ENCODE data around the gene ST3GAL4. TPM values are rescaled to one million over a fixed set of nuclear protein-coding genes. Genes with fewer than 3 reads are reported as not detected.
A peak's percentile ranks its signal among the peaks of the same experiment; 100 is the strongest.

Gene ST3GAL4
- total and polyA plus RNA-seq, 4 donors = 25.4 to 36.3 (median 28.2) TPM

DNA sequence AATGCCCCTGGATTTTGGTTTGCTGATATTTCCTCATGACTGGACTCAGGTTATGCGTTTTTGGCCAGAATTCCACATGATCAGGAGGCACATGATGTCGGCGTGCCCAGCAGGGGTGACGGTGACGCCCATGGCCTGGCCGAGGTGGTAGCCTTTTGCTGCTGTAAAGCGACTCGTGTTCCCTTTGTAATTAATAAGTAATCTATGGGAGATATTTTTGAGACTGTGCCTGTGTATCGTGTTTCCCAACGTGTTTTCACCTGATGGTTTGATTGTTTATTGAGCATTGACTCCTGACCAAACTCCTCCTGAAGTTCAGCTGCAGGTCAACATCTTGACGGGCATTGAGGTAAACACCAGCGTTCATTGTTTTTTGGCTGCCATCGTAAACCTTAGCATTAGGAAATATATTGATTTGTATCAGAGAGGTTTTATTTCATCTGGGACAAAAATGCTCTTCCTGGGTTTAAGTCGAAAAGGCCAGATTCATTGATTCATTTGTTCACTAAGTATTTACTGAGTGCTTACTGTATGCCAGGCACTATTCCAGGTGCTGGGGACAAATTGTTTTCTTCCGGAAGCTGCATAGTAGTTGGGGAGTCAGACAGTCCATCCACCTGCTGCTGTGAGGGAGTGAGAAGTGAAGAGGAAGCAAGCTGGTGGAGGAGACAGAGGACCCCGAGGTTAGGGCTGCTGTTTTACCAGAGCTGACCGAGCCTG, 28.0 kb upstream of the ST3GAL4 start:
- H3K4me3 ChIP-seq (ENCODE audit: low read length in 2 of 2) = no peak overlapping the region
- intact Hi-C loops (cut with DNase I) = no loop called here
- H3K36me3 ChIP-seq (ENCODE audit: control insufficient read depth in 1 of 2, insufficient read depth in 2 of 2, low read length in 1 of 2) = peaks cover 0 to 2% of the 10 kb centered on the region in 2 donors
- no peaks in the 10 kb centered on the region for H3K27me3 ChIP-seq (ENCODE audit: control insufficient read depth in 1 of 2, insufficient read depth in 2 of 2, low read length in 1 of 2)
- no peak for ATAC-seq (ENCODE audit: low FRiP score)
- H3K27ac ChIP-seq (ENCODE audit: low read depth in 1 of 2, low read length in 2 of 2) = no peak overlapping the region
- no peaks in the 10 kb centered on the region for H3K4me1 ChIP-seq (ENCODE audit: control insufficient read depth in 1 of 2, insufficient read depth in 2 of 2, low read length in 2 of 2)
- DNase-seq = peak; percentile 12 to 36
- H3K9me3 ChIP-seq (ENCODE audit: control insufficient read depth, low read length) = no peaks in the 10 kb centered on the region
- 91 to 92% methylated on average over 17 of the region's 17 CpGs for WGBS, 2 donors

GRCh38 chr11:126328001-126328390, 27.5 kb upstream of the ST3GAL4 start:
- 90 to 94% methylated on average over 20 of the region's 20 CpGs for WGBS, 2 donors
- Histone ChIP-seq H3K36me3 (ENCODE audit: control insufficient read depth in 1 of 2, insufficient read depth in 2 of 2, low read length in 1 of 2) (peaks cover 0 to 2% of the 10 kb centered on the region in 2 donors), H3K27ac (ENCODE audit: low read depth in 1 of 2, low read length in 2 of 2) (no peak overlapping the region), H3K4me1 (ENCODE audit: control insufficient read depth in 1 of 2, insufficient read depth in 2 of 2, low read length in 2 of 2) (no peaks in the 10 kb centered on the region), H3K27me3 (ENCODE audit: control insufficient read depth in 1 of 2, insufficient read depth in 2 of 2, low read length in 1 of 2) (no peaks in the 10 kb centered on the region), H3K9me3 (ENCODE audit: control insufficient read depth, low read length) (no peaks in the 10 kb centered on the region), H3K4me3 (ENCODE audit: low read length in 2 of 2) (no peak overlapping the region)
- ATAC-seq (ENCODE audit: low FRiP score) (peak; percentile 20), DNase-seq (peak; percentile 38 to 69)
- intact Hi-C loops (cut with DNase I) = no loop called here

- no peak overlapping the region for H3K4me3 ChIP-seq (ENCODE audit: low read length in 2 of 2)
- H3K36me3 ChIP-seq (ENCODE audit: control insufficient read depth in 1 of 2, insufficient read depth in 2 of 2, low read length in 1 of 2) = peaks cover 0 to 2% of the 10 kb centered on the region in 2 donors
- no peak overlapping the region for H3K27ac ChIP-seq (ENCODE audit: low read depth in 1 of 2, low read length in 2 of 2)
- no peaks in the 10 kb centered on the region for H3K9me3 ChIP-seq (ENCODE audit: control insufficient read depth, low read length)
- peak; percentile 41 to 58 for DNase-seq
- no peaks in the 10 kb centered on the region for H3K4me1 ChIP-seq (ENCODE audit: control insufficient read depth in 1 of 2, insufficient read depth in 2 of 2, low read length in 2 of 2)
- 90 to 94% methylated on average over 12 of the region's 12 CpGs for WGBS, 2 donors
- intact Hi-C loops (cut with DNase I) = no loop called here
- H3K27me3 ChIP-seq (ENCODE audit: control insufficient read depth in 1 of 2, insufficient read depth in 2 of 2, low read length in 1 of 2) = no peaks in the 10 kb centered on the region
- ATAC-seq (ENCODE audit: low FRiP score) = no peak
Observed at GRCh38 chr11:126328444-126328843, 27.0 kb upstream of the ST3GAL4 start.

- no peaks in the 10 kb centered on the region for H3K27me3 ChIP-seq (ENCODE audit: control insufficient read depth in 1 of 2, insufficient read depth in 2 of 2, low read length in 1 of 2)
- H3K36me3 ChIP-seq (ENCODE audit: control insufficient read depth in 1 of 2, insufficient read depth in 2 of 2, low read length in 1 of 2) = peaks cover 0 to 2% of the 10 kb centered on the region in 2 donors
- H3K4me1 ChIP-seq (ENCODE audit: control insufficient read depth in 1 of 2, insufficient read depth in 2 of 2, low read length in 2 of 2) = no peaks in the 10 kb centered on the region
- WGBS, 2 donors = 74 to 75% methylated on average over 9 of the region's 9 CpGs
- ATAC-seq (ENCODE audit: low FRiP score) (no peak), DNase-seq (peak; percentile 21 to 56)
- no peak overlapping the region for H3K27ac ChIP-seq (ENCODE audit: low read depth in 1 of 2, low read length in 2 of 2)
- no peaks in the 10 kb centered on the region for H3K9me3 ChIP-seq (ENCODE audit: control insufficient read depth, low read length)
- H3K4me3 ChIP-seq (ENCODE audit: low read length in 2 of 2) = no peak overlapping the region
- intact Hi-C loops (cut with DNase I) = no loop called here
Observed at GRCh38 chr11:126328938-126329643, 26.4 kb upstream of the ST3GAL4 start.

DNA sequence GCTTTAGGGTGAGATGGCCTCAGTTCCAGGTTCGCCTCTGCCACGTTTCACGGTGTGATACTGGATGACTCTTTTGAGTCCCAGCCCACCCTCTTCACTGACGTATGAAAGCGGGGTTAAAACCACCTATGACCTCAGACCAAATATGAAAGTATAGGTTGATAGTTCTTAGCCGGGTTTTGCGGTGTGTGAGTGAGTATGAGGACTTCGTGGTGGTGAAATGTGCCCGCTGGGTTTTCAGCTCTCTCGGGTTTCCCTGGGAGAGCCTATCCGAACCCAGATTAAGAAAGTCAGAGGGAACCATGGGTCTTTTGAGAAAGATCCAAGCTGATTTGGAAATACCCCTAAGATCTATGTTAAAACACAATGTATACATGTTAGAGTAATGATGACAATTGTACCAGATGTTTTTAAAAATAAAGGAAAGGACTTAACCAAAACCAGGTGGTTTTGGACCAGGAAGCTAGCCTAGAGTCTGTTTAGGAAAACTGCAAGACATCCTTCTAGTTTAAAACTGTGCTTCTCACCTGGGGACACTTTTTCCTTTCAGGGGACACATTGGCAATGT, 25.8 kb upstream of the ST3GAL4 start:
- ATAC-seq (ENCODE audit: low FRiP score) = no peak
- Histone ChIP-seq H3K36me3 (ENCODE audit: control insufficient read depth in 1 of 2, insufficient read depth in 2 of 2, low read length in 1 of 2) (peaks cover 0 to 2% of the 10 kb centered on the region in 2 donors), H3K27me3 (ENCODE audit: control insufficient read depth in 1 of 2, insufficient read depth in 2 of 2, low read length in 1 of 2) (no peaks in the 10 kb centered on the region), H3K27ac (ENCODE audit: low read depth in 1 of 2, low read length in 2 of 2) (no peak overlapping the region), H3K9me3 (ENCODE audit: control insufficient read depth, low read length) (no peaks in the 10 kb centered on the region), H3K4me1 (ENCODE audit: control insufficient read depth in 1 of 2, insufficient read depth in 2 of 2, low read length in 2 of 2) (no peaks in the 10 kb centered on the region), H3K4me3 (ENCODE audit: low read length in 2 of 2) (no peak overlapping the region)
- WGBS, 2 donors = 87 to 88% methylated on average over 11 of the region's 11 CpGs
- intact Hi-C loops (cut with DNase I) = no loop called here
- no peak for DNase-seq

GRCh38 chr11:126331286-126331685, 24.2 kb upstream of the ST3GAL4 start:
- WGBS, 2 donors = 96 to 97% methylated on average over 13 of the region's 13 CpGs
- no peaks in the 10 kb centered on the region for H3K4me1 ChIP-seq (ENCODE audit: control insufficient read depth in 1 of 2, insufficient read depth in 2 of 2, low read length in 2 of 2)
- H3K27ac ChIP-seq (ENCODE audit: low read depth in 1 of 2, low read length in 2 of 2) = no peak overlapping the region
- no peaks in the 10 kb centered on the region for H3K27me3 ChIP-seq (ENCODE audit: control insufficient read depth in 1 of 2, insufficient read depth in 2 of 2, low read length in 1 of 2)
- H3K9me3 ChIP-seq (ENCODE audit: control insufficient read depth, low read length) = no peaks in the 10 kb centered on the region
- no peak overlapping the region for H3K4me3 ChIP-seq (ENCODE audit: low read length in 2 of 2)
- peaks cover 0 to 2% of the 10 kb centered on the region in 2 donors for H3K36me3 ChIP-seq (ENCODE audit: control insufficient read depth in 1 of 2, insufficient read depth in 2 of 2, low read length in 1 of 2)
- ATAC-seq (ENCODE audit: low FRiP score) (no peak), DNase-seq (peak; percentile 21 to 51)
- intact Hi-C loops (cut with DNase I) = no loop called here

DNA sequence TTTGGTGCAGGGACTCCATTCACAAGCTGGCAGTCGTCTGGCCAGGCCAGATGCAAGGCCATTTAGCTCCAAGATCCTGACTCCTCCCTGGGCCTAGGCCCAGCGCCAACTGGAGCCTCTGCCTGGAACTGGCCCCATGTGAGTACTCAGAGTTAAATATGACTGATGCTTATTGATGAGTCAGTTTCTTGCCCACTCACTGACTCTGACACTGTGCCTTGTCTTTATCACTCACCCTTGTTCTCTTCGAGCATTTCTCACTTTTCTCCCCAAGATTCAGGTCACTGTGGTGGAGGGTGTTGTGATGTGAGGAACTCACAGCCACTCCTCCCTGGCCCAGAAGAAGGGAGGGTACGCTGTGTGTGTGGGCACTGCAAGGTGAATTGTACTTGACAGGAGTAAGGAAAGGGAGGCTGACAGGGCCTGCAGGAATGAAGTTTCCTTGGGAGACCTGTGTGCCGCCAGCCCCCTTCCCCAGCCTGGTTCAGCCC, 23.2 kb upstream of the ST3GAL4 start:
- peak; percentile 71 to 90 for DNase-seq
- H3K36me3 ChIP-seq (ENCODE audit: control insufficient read depth in 1 of 2, insufficient read depth in 2 of 2, low read length in 1 of 2) = peaks cover 0 to 2% of the 10 kb centered on the region in 2 donors
- H3K27ac ChIP-seq (ENCODE audit: low read depth in 1 of 2, low read length in 2 of 2) = no peak overlapping the region
- intact Hi-C loops (cut with DNase I) = no loop called here
- ATAC-seq (ENCODE audit: low FRiP score) = peak; percentile 45
- H3K27me3 ChIP-seq (ENCODE audit: control insufficient read depth in 1 of 2, insufficient read depth in 2 of 2, low read length in 1 of 2) = no peaks in the 10 kb centered on the region
- 76 to 79% methylated on average over 5 of the region's 5 CpGs for WGBS, 2 donors
- H3K4me1 ChIP-seq (ENCODE audit: control insufficient read depth in 1 of 2, insufficient read depth in 2 of 2, low read length in 2 of 2) = no peaks in the 10 kb centered on the region
- H3K9me3 ChIP-seq (ENCODE audit: control insufficient read depth, low read length) = no peaks in the 10 kb centered on the region
- no peak overlapping the region for H3K4me3 ChIP-seq (ENCODE audit: low read length in 2 of 2)

DNA sequence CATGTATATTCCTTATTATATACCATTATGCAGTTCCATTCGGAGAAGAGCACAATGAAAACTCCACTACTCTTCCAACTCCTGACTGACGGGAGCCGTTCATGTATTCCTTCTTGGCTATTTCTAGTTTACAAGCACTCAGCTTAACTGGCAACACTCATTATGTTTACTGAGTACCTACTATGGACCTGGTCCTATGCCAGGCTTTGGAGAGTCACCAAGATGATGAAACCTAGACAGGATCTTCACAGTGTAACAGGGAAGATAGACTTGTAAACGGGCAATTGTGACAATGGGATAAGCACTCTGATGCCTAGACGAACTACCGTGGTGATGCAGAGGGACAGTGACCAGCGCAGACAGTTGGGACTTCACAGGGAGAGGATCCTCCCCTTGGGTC, 22.3 kb upstream of the ST3GAL4 start:
- intact Hi-C loops (cut with DNase I) = no loop called here

More for the DNA sequence above, 22.3 kb upstream of the ST3GAL4 start:
- Histone ChIP-seq H3K27ac (ENCODE audit: low read depth in 1 of 2, low read length in 2 of 2) (no peak overlapping the region), H3K4me3 (ENCODE audit: low read length in 2 of 2) (no peak overlapping the region), H3K27me3 (ENCODE audit: control insufficient read depth in 1 of 2, insufficient read depth in 2 of 2, low read length in 1 of 2) (no peaks in the 10 kb centered on the region), H3K9me3 (ENCODE audit: control insufficient read depth, low read length) (no peaks in the 10 kb centered on the region), H3K4me1 (ENCODE audit: control insufficient read depth in 1 of 2, insufficient read depth in 2 of 2, low read length in 2 of 2) (no peaks in the 10 kb centered on the region), H3K36me3 (ENCODE audit: control insufficient read depth in 1 of 2, insufficient read depth in 2 of 2, low read length in 1 of 2) (peaks cover 0 to 2% of the 10 kb centered on the region in 2 donors)
- no peak for ATAC-seq (ENCODE audit: low FRiP score)
- 94 to 95% methylated on average over 7 of the region's 7 CpGs for WGBS, 2 donors
- DNase-seq = peak in 1 of 2 donors; percentile 7

All from aorta (tissue), 5 donors.